K562 (cell line): ENCODE measurements around the gene CAPN2. TPM values are rescaled to one million over a fixed set of nuclear protein-coding genes. Genes with fewer than 3 reads are reported as not detected.

Source experiments
- ATAC-seq: fragments of 200-7000 bp; cut with Tn5 transposase; 3 replicates; pipeline ENCODE4 v1.9.1; 2020; ENCODE audit warnings: moderate library complexity
- BruUV-seq: library from RNA; stranded (reverse); fragments of 400-500 nt; replicated peaks from 2 replicates; lab custom pipeline; 2021; lab: Mats Ljungman, UMichigan
- CTCF ChIA-PET: fragments of 300-600 bp; formaldehyde crosslinking; extraction: SDS; loops from one replicate; lab custom pipeline; 2021; ENCODE audit warnings: low intra/inter-chr PET ratio; lab: Yijun Ruan, JAX
- POLR2A ChIA-PET: fragments of 300-600, 350-650 bp; sonication (Branson Sonifier 250); formaldehyde crosslinking; extraction: SDS; loops from one replicate; lab custom pipeline; 2021; ENCODE audit warnings: antibody characterized with exemption, inconsistent platforms; lab: Yijun Ruan, JAX
- DNase-seq, 4 experiments: peaks; one replicate each; pipeline versions ENCODE4 v3.0.0 to v3.0.0-alpha.2; 2011 to 2018; ENCODE audit warnings: low spot score in 3 of 4, mixed read lengths in 3 of 4; ENCODE audit errors: extremely low read depth in 1 of 4
- FAIRE-seq: peaks from 2 replicates; lab custom pipeline; 2011; peaks lifted over from hg19 to GRCh38; lab: Jason Lieb, UNC
- H2AFZ ChIP-seq: 2 replicates; pipeline ENCODE4 v1.6.0; 2011; ENCODE audit warnings: low read depth, low read length, control low read depth, inconsistent platforms
- H3K27ac ChIP-seq: fragments of 200-600 bp; 3 replicates; pipeline ENCODE4 v1.8.0; 2011; ENCODE audit warnings: low read depth, mild to moderate bottlenecking, control low read depth, inconsistent platforms, low read length, moderate library complexity, mixed read lengths; ENCODE audit errors: extremely low read depth
- H3K27me3 ChIP-seq, 2 experiments: fragments of 300-600 bp in 1 of 2; 2 replicates in 1 of 2; 3 replicates in 1 of 2; pipeline versions ENCODE4 v1.6.0 to v1.8.0; 2011; ENCODE audit warnings: inconsistent platforms in 2 of 2, low read length in 2 of 2, mild to moderate bottlenecking in 1 of 2, mixed read lengths in 1 of 2, moderate library complexity in 1 of 2; ENCODE audit not compliant: control insufficient read depth in 2 of 2, insufficient read depth in 2 of 2
- H3K36me3 ChIP-seq: fragments of 300-600 bp; 3 replicates; pipeline ENCODE4 v1.8.0; 2011; ENCODE audit warnings: mild to moderate bottlenecking, low read length, inconsistent platforms; ENCODE audit not compliant: control insufficient read depth, insufficient read depth
- H3K4me1 ChIP-seq, 2 experiments: fragments of 200-600 bp in 1 of 2; replicated peaks in 1 of 2; 2 replicates in 1 of 2; 3 replicates in 1 of 2; pipeline versions ENCODE4 v1.5.1 to v1.8.0; 2011; ENCODE audit warnings: inconsistent platforms in 2 of 2, low read length in 2 of 2, mild to moderate bottlenecking in 1 of 2, mixed read lengths in 1 of 2, moderate library complexity in 1 of 2; ENCODE audit not compliant: control insufficient read depth in 2 of 2, insufficient read depth in 2 of 2
- H3K4me2 ChIP-seq: 2 replicates; pipeline ENCODE4 v1.6.1; 2011; ENCODE audit warnings: low read length, control low read depth, inconsistent platforms, mixed read lengths; ENCODE audit not compliant: insufficient read depth
- H3K4me3 ChIP-seq: fragments of 200-600 bp; sonication (generic), shearing (Covaris generic); 2 replicates; pipeline ENCODE4 v1.5.1; 2016; ENCODE audit warnings: control low read depth, inconsistent platforms
- H3K79me2 ChIP-seq: fragments of 200-600 bp; 3 replicates; pipeline ENCODE4 v1.8.0; 2011; ENCODE audit warnings: low read length, inconsistent platforms; ENCODE audit not compliant: control insufficient read depth, insufficient read depth
- H3K9ac ChIP-seq, 2 experiments: 2 replicates each; pipeline versions ENCODE4 v1.6.0 to v1.6.1; 2011; ENCODE audit warnings: low read depth in 2 of 2, low read length in 2 of 2, control low read depth in 1 of 2, inconsistent platforms in 1 of 2, mild to moderate bottlenecking in 1 of 2, mixed read lengths in 1 of 2; ENCODE audit not compliant: insufficient read depth in 1 of 2
- H3K9me1 ChIP-seq: one replicate; pipeline ENCODE4 v1.6.0; 2011; ENCODE audit warnings: inconsistent platforms, mild to moderate bottlenecking, low read length, moderate library complexity; ENCODE audit not compliant: control insufficient read depth, insufficient read depth
- H3K9me3 ChIP-seq: replicated peaks from 2 replicates; pipeline ENCODE4 v1.5.1; 2011; ENCODE audit warnings: low read depth, low read length, inconsistent platforms; ENCODE audit not compliant: control insufficient read depth, insufficient read depth
- H4K20me1 ChIP-seq: replicated peaks from 2 replicates; pipeline ENCODE4 v1.6.1; 2011; ENCODE audit warnings: low read length, inconsistent platforms, mixed read lengths; ENCODE audit not compliant: control insufficient read depth, insufficient read depth
- ARID1B ChIP-seq: fragments of 450-650 bp; IDR thresholded peaks from 2 replicates; pipeline ENCODE4 v1.6.1; 2016; ENCODE audit warnings: antibody characterized with exemption, mild to moderate bottlenecking, inconsistent platforms
- ARNT ChIP-seq, 2 experiments: fragments of 450-650 bp; IDR thresholded peaks; 2 replicates each; pipeline ENCODE4 v1.6.1; 2016; ENCODE audit warnings: mild to moderate bottlenecking in 1 of 2
- ASH1L ChIP-seq: fragments of 450-650 bp; IDR thresholded peaks from 2 replicates; pipeline ENCODE4 v1.6.1; 2018; ENCODE audit warnings: borderline replicate concordance, mild to moderate bottlenecking, low read depth; ENCODE audit not compliant: partially characterized antibody
- CBFA2T3 ChIP-seq: fragments of 450-650 bp; IDR thresholded peaks from 2 replicates; pipeline ENCODE4 v1.6.1; 2017
- DPF2 ChIP-seq: fragments of 450-650 bp; IDR thresholded peaks from 2 replicates; pipeline ENCODE4 v1.6.1; 2016
- HDGF ChIP-seq: fragments of 450-650 bp; IDR thresholded peaks from 2 replicates; pipeline ENCODE4 v1.6.1; 2016
- HMG20B ChIP-seq: fragments of 250-450 bp; sonication (Bioruptor Pico); IDR thresholded peaks from 2 replicates; pipeline ENCODE4 v1.5.0; 2021; ENCODE audit warnings: mild to moderate bottlenecking
- IRF2 ChIP-seq: sonication (generic); formaldehyde crosslinking; IDR thresholded peaks from 2 replicates; pipeline ENCODE4 v1.8.1; 2022; ENCODE audit warnings: mild to moderate bottlenecking, missing genetic modification reagents
- MIER1 ChIP-seq: fragments of 450-650 bp; IDR thresholded peaks from 2 replicates; pipeline ENCODE4 v1.6.1; 2016; ENCODE audit warnings: antibody characterized with exemption, mild to moderate bottlenecking, low read depth
- MTA1 ChIP-seq: fragments of 450-650 bp; IDR thresholded peaks from 2 replicates; pipeline ENCODE4 v1.6.1; 2017; ENCODE audit warnings: borderline replicate concordance
- SLC30A9 ChIP-seq: fragments of 250-450 bp; sonication (Bioruptor Pico); IDR thresholded peaks from 2 replicates; pipeline ENCODE4 v1.8.0; 2022; ENCODE audit warnings: mild to moderate bottlenecking, moderate library complexity
- SMARCA5 ChIP-seq: fragments of 450-650 bp; IDR thresholded peaks from 2 replicates; pipeline ENCODE4 v1.6.1; 2016
- YY1 ChIP-seq, 3 experiments: IDR thresholded peaks; 2 replicates each; pipeline ENCODE4 v1.6.1; 2011; ENCODE audit warnings: low read length in 2 of 3, mild to moderate bottlenecking in 2 of 3, moderate library complexity in 2 of 3, borderline replicate concordance in 1 of 3, control low read depth in 1 of 3, low read depth in 1 of 3; ENCODE audit not compliant: insufficient read depth in 3 of 3, insufficient replicate concordance in 2 of 3, control insufficient read depth in 1 of 3, insufficient read length in 1 of 3; ENCODE audit errors: extremely low read depth in 1 of 3
- ZBTB17 ChIP-seq: fragments of 450-650 bp; formaldehyde crosslinking; IDR thresholded peaks from 2 replicates; pipeline ENCODE4 v1.4.0; 2020; ENCODE audit warnings: mild to moderate bottlenecking
- ZNF444 ChIP-seq: fragments of 250-450 bp; sonication (Bioruptor Pico); IDR thresholded peaks from 2 replicates; pipeline ENCODE4 v1.4.0; 2020; ENCODE audit warnings: mild to moderate bottlenecking, moderate library complexity
- ZNF57 ChIP-seq: fragments of 450-650 bp; formaldehyde crosslinking; IDR thresholded peaks from 2 replicates; pipeline ENCODE4 v1.4.0; 2020; ENCODE audit warnings: mild to moderate bottlenecking, moderate library complexity
- ZNF668 ChIP-seq: fragments of 250-450 bp; sonication (Bioruptor Pico); IDR thresholded peaks from 2 replicates; pipeline ENCODE4 v1.8.0; 2022; ENCODE audit warnings: mild to moderate bottlenecking, inconsistent platforms
- WGBS: fragments of 100-300 bp; shearing (Covaris generic); methylation state at CpG from one replicate; pipeline ENCODE4 v1.1.6; 2016; ENCODE audit warnings: low coverage, mixed read lengths; ENCODE audit not compliant: insufficient coverage; ENCODE audit errors: missing lambda C conversion rate; 5-methylcytosine and 5-hydroxymethylcytosine counted together
- in situ Hi-C: fragments of 300-500 bp; cut with MboI; formaldehyde crosslinking; loops from 4 replicates; pipeline ENCODE4 v1.15.0; 2018; ENCODE audit warnings: inconsistent platforms, mixed read lengths
- intact Hi-C: fragments of 100-400 bp; cut with micrococcal nuclease; formaldehyde crosslinking; loops from 2 replicates; pipeline ENCODE4 v1.14.2; 2022
- polyA plus RNA-seq, 8 experiments: library from polyadenylated mRNA; depleted of rRNA in 4 of 8; stranded (reverse) in 5 of 8; unstranded in 3 of 8; fragments of >200 nt; fragmentation: Nextera tagmentation in 2 of 8; fragmentation: Illumina TruSeq in 1 of 8; extraction: Ambion mirVana in 2 of 8; extraction: Trizol in 1 of 8; gene quantifications; 2 replicates each; pipeline versions ENCODE4 v1.2.1 to v1.2.3, GENCODE V29; 2011 to 2014; ENCODE audit warnings: inconsistent platforms in 1 of 8, missing spikeins in 1 of 8
- total RNA-seq, 7 experiments: library from RNA; depleted of rRNA in 6 of 7; stranded (reverse); fragments of >200 nt in 6 of 7; fragmentation: Illumina TruSeq in 2 of 7; extraction: Trizol in 2 of 7; gene quantifications; 2 replicates each; pipeline versions ENCODE4 v1.2.1 to v1.2.3, GENCODE V29; 2011 to 2021; ENCODE audit warnings: low replicate concordance in 1 of 7
- TF ChIP-seq, protein P1 (sequence below): sonication (generic); formaldehyde crosslinking; IDR thresholded peaks from 2 replicates; pipeline ENCODE4 v1.8.0; 2023; ENCODE audit warnings: mild to moderate bottlenecking, missing genetic modification reagents

CAPN2 gene
- total and polyA plus RNA-seq, 9 of the 15 experiments (the other 6 are each of a cell fraction or from before 2014, with no cell fraction given) = 24.6 to 157 (median 101) TPM

GRCh38 chr1:223802602-223803001 lies 90.3 kb downstream of the CAPN2 start:
- H2AFZ ChIP-seq = no peak overlapping the region
- FAIRE-seq (no peak), ATAC-seq (no peak), DNase-seq (no peak)
- intact Hi-C loops = no loop called here
- in situ Hi-C loops = no loop called here
- H3K9ac ChIP-seq = no peak overlapping the region
- TF ChIP-seq CBFA2T3 = no peak
- TF ChIP-seq DPF2 = no peak
- no peak for TF ChIP-seq ZNF57 (CRISPR knock-in tag)
- no peak for TF ChIP-seq SLC30A9 (CRISPR knock-in tag)
- TF ChIP-seq ARID1B = no peak
- TF ChIP-seq ASH1L = no peak
- no peak for TF ChIP-seq MTA1
- no peak for TF ChIP-seq SMARCA5
- TF ChIP-seq ZNF444 (CRISPR knock-in tag) = no peak
- TF ChIP-seq YY1 (IDR thresholded peaks at IDR 0.05; ENCODE audit: borderline replicate concordance in 1 of 3, control insufficient read depth in 1 of 3, extremely low read depth in 1 of 3, insufficient read depth in 3 of 3, insufficient read length in 1 of 3, insufficient replicate concordance in 2 of 3, low read depth in 1 of 3, low read length in 2 of 3) = no peak
- TF ChIP-seq IRF2 (CRISPR knock-in tag) = no peak
- TF ChIP-seq, protein P1, sequence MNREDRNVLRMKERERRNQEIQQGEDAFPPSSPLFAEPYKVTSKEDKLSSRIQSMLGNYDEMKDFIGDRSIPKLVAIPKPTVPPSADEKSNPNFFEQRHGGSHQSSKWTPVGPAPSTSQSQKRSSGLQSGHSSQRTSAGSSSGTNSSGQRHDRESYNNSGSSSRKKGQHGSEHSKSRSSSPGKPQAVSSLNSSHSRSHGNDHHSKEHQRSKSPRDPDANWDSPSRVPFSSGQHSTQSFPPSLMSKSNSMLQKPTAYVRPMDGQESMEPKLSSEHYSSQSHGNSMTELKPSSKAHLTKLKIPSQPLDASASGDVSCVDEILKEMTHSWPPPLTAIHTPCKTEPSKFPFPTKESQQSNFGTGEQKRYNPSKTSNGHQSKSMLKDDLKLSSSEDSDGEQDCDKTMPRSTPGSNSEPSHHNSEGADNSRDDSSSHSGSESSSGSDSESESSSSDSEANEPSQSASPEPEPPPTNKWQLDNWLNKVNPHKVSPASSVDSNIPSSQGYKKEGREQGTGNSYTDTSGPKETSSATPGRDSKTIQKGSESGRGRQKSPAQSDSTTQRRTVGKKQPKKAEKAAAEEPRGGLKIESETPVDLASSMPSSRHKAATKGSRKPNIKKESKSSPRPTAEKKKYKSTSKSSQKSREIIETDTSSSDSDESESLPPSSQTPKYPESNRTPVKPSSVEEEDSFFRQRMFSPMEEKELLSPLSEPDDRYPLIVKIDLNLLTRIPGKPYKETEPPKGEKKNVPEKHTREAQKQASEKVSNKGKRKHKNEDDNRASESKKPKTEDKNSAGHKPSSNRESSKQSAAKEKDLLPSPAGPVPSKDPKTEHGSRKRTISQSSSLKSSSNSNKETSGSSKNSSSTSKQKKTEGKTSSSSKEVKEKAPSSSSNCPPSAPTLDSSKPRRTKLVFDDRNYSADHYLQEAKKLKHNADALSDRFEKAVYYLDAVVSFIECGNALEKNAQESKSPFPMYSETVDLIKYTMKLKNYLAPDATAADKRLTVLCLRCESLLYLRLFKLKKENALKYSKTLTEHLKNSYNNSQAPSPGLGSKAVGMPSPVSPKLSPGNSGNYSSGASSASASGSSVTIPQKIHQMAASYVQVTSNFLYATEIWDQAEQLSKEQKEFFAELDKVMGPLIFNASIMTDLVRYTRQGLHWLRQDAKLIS (CRISPR knock-in tag) = no peak
- no peak for TF ChIP-seq HMG20B
- no peak for TF ChIP-seq HDGF
- no peak for TF ChIP-seq ZBTB17
- no peak for TF ChIP-seq ARNT (IDR thresholded peaks at IDR 0.05)
- TF ChIP-seq ZNF668 (CRISPR knock-in tag) = no peak
- no peak for TF ChIP-seq MIER1
- peaks cover 92% of the 10 kb centered on the region for H3K36me3 ChIP-seq
- no peaks in the 10 kb centered on the region for H3K9me3 ChIP-seq
- H3K9me1 ChIP-seq = no peaks in the 10 kb centered on the region
- H3K4me2 ChIP-seq = no peak overlapping the region
- 75% methylated on average over 4 of the region's 4 CpGs for WGBS
- CTCF ChIA-PET = interaction anchor here (0.9 kb wide), 1 partner anchor 9 kb away, joined by 4 read pairs; no protein-coding TSS in a partner anchor
- H3K27me3 ChIP-seq = no peaks in the 10 kb centered on the region
- H3K27ac ChIP-seq = no peak overlapping the region
- H3K4me3 ChIP-seq = no peak overlapping the region
- no peaks in the 10 kb centered on the region for H3K4me1 ChIP-seq
- no peaks in the 10 kb centered on the region for H4K20me1 ChIP-seq
- no peaks in the 10 kb centered on the region for H3K79me2 ChIP-seq
- POLR2A ChIA-PET = interaction anchor here (0.6 to 2.3 kb wide), 7 partner anchors 9 to 347 kb away, joined by 3 to 11 read pairs (median 4); partner anchors contain the start of gene TP53BP2
- BruUV-seq = no TSS peak
